ENCODE data around the gene SYT5.
"Not testable (repeated sequence)": the region's sequence is repeated elsewhere in the genome, so short reads cannot be mapped to it uniquely, and the experiment has no call there.

Gene SYT5

GRCh38 chr19:55176076-55176475, 4.0 kb downstream of the SYT5 start:
- no peaks in the 10 kb centered on the region for H3K4me1 ChIP-seq (ENCODE audit: insufficient read depth, low read length)
- no peak overlapping the region for H3K9ac ChIP-seq (ENCODE audit: low read depth, low read length)
- peaks cover 47% of the 10 kb centered on the region for H3K27me3 ChIP-seq (ENCODE audit: insufficient read depth, low read length)
- no peaks in the 10 kb centered on the region for H3K9me3 ChIP-seq (ENCODE audit: insufficient read depth, low read depth, low read length)
- H3K36me3 ChIP-seq (ENCODE audit: insufficient read depth, low read length) = no peaks in the 10 kb centered on the region
- WGBS = 33% methylated on average over 2 of the region's 2 CpGs
- H3K27ac ChIP-seq (ENCODE audit: low read depth, low read length) = no peak overlapping the region
- no peak overlapping the region for H3K4me3 ChIP-seq (ENCODE audit: low read length)

- Histone ChIP-seq H3K9me3 (ENCODE audit: insufficient read depth, low read depth, low read length) (no peaks in the 10 kb centered on the region), H3K4me1 (ENCODE audit: insufficient read depth, low read length) (no peaks in the 10 kb centered on the region), H3K9ac (ENCODE audit: low read depth, low read length) (no peak overlapping the region), H3K27me3 (ENCODE audit: insufficient read depth, low read length) (peaks cover 47% of the 10 kb centered on the region), H3K27ac (ENCODE audit: low read depth, low read length) (no peak overlapping the region), H3K4me3 (ENCODE audit: low read length) (no peak overlapping the region), H3K36me3 (ENCODE audit: insufficient read depth, low read length) (no peaks in the 10 kb centered on the region)
- 91% methylated on average over 43 of the region's 43 CpGs for WGBS
These were observed 4.8 kb downstream of the SYT5 start for GRCh38 chr19:55175117-55175867.

- WGBS = 75% methylated on average over 21 of the region's 21 CpGs
These were observed 5.5 kb downstream of the SYT5 start for GRCh38 chr19:55174425-55175116.

GRCh38 chr19:55173714-55174409, 6.2 kb downstream of the SYT5 start:
- Histone ChIP-seq H3K9me3 (ENCODE audit: insufficient read depth, low read depth, low read length) (no peaks in the 10 kb centered on the region), H3K9ac (ENCODE audit: low read depth, low read length) (no peak overlapping the region; the same call in 1 of the 2 replicates), H3K27me3 (ENCODE audit: insufficient read depth, low read length) (peaks cover 48% of the 10 kb centered on the region), H3K36me3 (ENCODE audit: insufficient read depth, low read length) (no peaks in the 10 kb centered on the region), H3K4me3 (ENCODE audit: low read length) (peak overlapping the region; percentile 84), H3K27ac (ENCODE audit: low read depth, low read length) (no peak overlapping the region), H3K4me1 (ENCODE audit: insufficient read depth, low read length) (no peaks in the 10 kb centered on the region)
- WGBS = under 1% methylated on average over 37 of the region's 37 CpGs

More at GRCh38 chr19:55174425-55175116, 5.5 kb downstream of the SYT5 start:
- no peak overlapping the region for H3K27ac ChIP-seq (ENCODE audit: low read depth, low read length)
- H3K27me3 ChIP-seq (ENCODE audit: insufficient read depth, low read length) = peaks cover 46% of the 10 kb centered on the region
- no peaks in the 10 kb centered on the region for H3K4me1 ChIP-seq (ENCODE audit: insufficient read depth, low read length)
- no peak overlapping the region for H3K9ac ChIP-seq (ENCODE audit: low read depth, low read length)
- H3K9me3 ChIP-seq (ENCODE audit: insufficient read depth, low read depth, low read length) = no peaks in the 10 kb centered on the region
- peak overlapping the region; percentile 84 for H3K4me3 ChIP-seq (ENCODE audit: low read length)
- H3K36me3 ChIP-seq (ENCODE audit: insufficient read depth, low read length) = no peaks in the 10 kb centered on the region

- Histone ChIP-seq H3K4me1 (ENCODE audit: insufficient read depth, low read length) (no peaks in the 10 kb centered on the region), H3K27me3 (ENCODE audit: insufficient read depth, low read length) (peaks cover 48% of the 10 kb centered on the region), H3K9ac (ENCODE audit: low read depth, low read length) (no peak overlapping the region), H3K36me3 (ENCODE audit: insufficient read depth, low read length) (no peaks in the 10 kb centered on the region), H3K9me3 (ENCODE audit: insufficient read depth, low read depth, low read length) (no peaks in the 10 kb centered on the region), H3K4me3 (ENCODE audit: low read length) (peak overlapping the region; percentile 84), H3K27ac (ENCODE audit: low read depth, low read length) (no peak overlapping the region)
- WGBS = 1% methylated on average over 32 of the region's 32 CpGs
These were observed 6.8 kb downstream of the SYT5 start for GRCh38 chr19:55173186-55173713.

- Histone ChIP-seq H3K36me3 (ENCODE audit: insufficient read depth, low read length) (no peaks in the 10 kb centered on the region), H3K27me3 (ENCODE audit: insufficient read depth, low read length) (peaks cover 49% of the 10 kb centered on the region), H3K4me1 (ENCODE audit: insufficient read depth, low read length) (no peaks in the 10 kb centered on the region), H3K9me3 (ENCODE audit: insufficient read depth, low read depth, low read length) (no peaks in the 10 kb centered on the region), H3K4me3 (ENCODE audit: low read length) (peak overlapping the region; percentile 84), H3K9ac (ENCODE audit: low read depth, low read length) (no peak overlapping the region), H3K27ac (ENCODE audit: low read depth, low read length) (no peak overlapping the region)
- WGBS = 12% methylated on average over 11 of the region's 12 CpGs
These were observed 7.3 kb downstream of the SYT5 start for GRCh38 chr19:55172741-55173140.

GRCh38 chr19:55172318-55172717, 7.8 kb downstream of the SYT5 start:
- WGBS = 61% methylated on average over 8 of the region's 9 CpGs
- not testable (repeated sequence) for H3K36me3 ChIP-seq (ENCODE audit: insufficient read depth, low read length); H3K27ac ChIP-seq (ENCODE audit: low read depth, low read length); H3K9me3 ChIP-seq (ENCODE audit: insufficient read depth, low read depth, low read length); H3K9ac ChIP-seq (ENCODE audit: low read depth, low read length); H3K4me1 ChIP-seq (ENCODE audit: insufficient read depth, low read length)
- H3K4me3 ChIP-seq (ENCODE audit: low read length) = peak overlapping the region; percentile 84
- H3K27me3 ChIP-seq (ENCODE audit: insufficient read depth, low read length) = peaks cover 52% of the 10 kb centered on the region

GRCh38 chr19:55171440-55171839, 8.6 kb downstream of the SYT5 start:
- H3K36me3 ChIP-seq (ENCODE audit: insufficient read depth, low read length) = no peaks in the 10 kb centered on the region
- H3K9ac ChIP-seq (ENCODE audit: low read depth, low read length) = no peak overlapping the region
- H3K4me1 ChIP-seq (ENCODE audit: insufficient read depth, low read length) = no peaks in the 10 kb centered on the region
- no peak overlapping the region for H3K4me3 ChIP-seq (ENCODE audit: low read length)
- H3K9me3 ChIP-seq (ENCODE audit: insufficient read depth, low read depth, low read length) = no peaks in the 10 kb centered on the region
- H3K27me3 ChIP-seq (ENCODE audit: insufficient read depth, low read length) = peaks cover 45% of the 10 kb centered on the region
- WGBS = 91% methylated on average over 4 of the region's 5 CpGs
- no peak overlapping the region for H3K27ac ChIP-seq (ENCODE audit: low read depth, low read length)

GRCh38 chr19:55169136-55169535, 11.0 kb downstream of the SYT5 start:
- Histone ChIP-seq H3K9ac (ENCODE audit: low read depth, low read length) (no peak overlapping the region), H3K27me3 (ENCODE audit: insufficient read depth, low read length) (peaks cover 45% of the 10 kb centered on the region), H3K4me3 (ENCODE audit: low read length) (no peak overlapping the region), H3K4me1 (ENCODE audit: insufficient read depth, low read length) (no peaks in the 10 kb centered on the region), H3K27ac (ENCODE audit: low read depth, low read length) (no peak overlapping the region), H3K36me3 (ENCODE audit: insufficient read depth, low read length) (no peaks in the 10 kb centered on the region), H3K9me3 (ENCODE audit: insufficient read depth, low read depth, low read length) (no peaks in the 10 kb centered on the region)
- WGBS = 75% methylated on average over 4 of the region's 4 CpGs

- peak within 1 kb of the TSS; percentile 57 for H3K4me3 ChIP-seq (ENCODE audit: low read length)
- H3K4me1 ChIP-seq (ENCODE audit: insufficient read depth, low read length) = no peaks in the 10 kb centered on the region
- WGBS = 5% methylated on average over 33 of the region's 33 CpGs
- H3K9ac ChIP-seq (ENCODE audit: low read depth, low read length) = peak within 1 kb of the TSS; percentile 79
- no peaks in the 10 kb centered on the region for H3K9me3 ChIP-seq (ENCODE audit: insufficient read depth, low read depth, low read length)
- H3K27me3 ChIP-seq (ENCODE audit: insufficient read depth, low read length) = peaks cover 31% of the 10 kb centered on the region
- H3K36me3 ChIP-seq (ENCODE audit: insufficient read depth, low read length) = no peaks in the 10 kb centered on the region
- H3K27ac ChIP-seq (ENCODE audit: low read depth, low read length) = peak within 1 kb of the TSS; percentile 65; the same call in 1 of the 2 replicates
These were observed 13.4 kb downstream of the SYT5 start, which contains the start of gene DNAAF3 for GRCh38 chr19:55166530-55167268. TSS of gene DNAAF3 (minus strand) at chr19:55166613. CDS start at chr19:55166413, 200 bp downstream.

All from HUES64 (cell line).